COLO668 (cell line): Measurements from ENCODE around the gene GMPR2.
"Not testable (repeated sequence)": the region's sequence is repeated elsewhere in the genome, so short reads cannot be mapped to it uniquely, and the experiment has no call there.

ENCODE experiments used
- DNase-seq: peaks from one replicate; lab custom pipeline; 2025; ENCODE audit not compliant: unreplicated experiment; lab: John Stamatoyannopoulos, UW

GMPR2 gene

DNA sequence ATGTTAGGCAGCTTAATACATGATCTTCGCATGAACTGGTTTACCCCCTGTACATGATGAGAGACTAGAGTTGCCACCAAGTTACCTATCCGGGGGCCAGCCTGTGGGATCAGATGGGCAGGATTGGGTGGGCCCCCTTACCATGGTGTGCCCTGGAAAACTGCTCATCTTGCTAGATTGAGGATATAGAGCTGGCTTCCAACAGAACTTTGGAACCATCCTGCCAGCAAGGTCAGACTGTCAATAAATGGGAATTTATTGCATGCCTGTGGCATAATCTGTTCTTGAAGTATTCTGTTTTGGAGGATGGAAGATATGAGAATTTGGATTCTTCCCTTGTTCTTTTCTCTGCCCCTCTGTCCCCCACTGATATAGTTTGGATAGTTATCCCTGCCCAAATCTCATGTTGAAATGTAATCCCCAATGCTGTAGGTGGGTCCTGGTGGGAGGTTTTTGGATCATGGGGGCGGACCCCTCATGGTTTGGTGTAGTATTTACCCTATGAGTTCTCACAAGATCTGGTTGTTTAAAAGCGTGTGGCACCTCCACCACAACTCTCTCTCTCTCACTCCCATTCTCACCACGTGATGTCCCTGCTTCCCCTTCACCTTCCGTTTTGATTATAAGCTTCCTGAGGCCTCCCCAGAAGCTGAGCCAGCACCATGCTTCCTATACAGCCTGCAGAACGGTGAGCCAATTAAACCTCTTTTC, 33.8 kb upstream of the GMPR2 start:
- DNase-seq: no peak

DNA sequence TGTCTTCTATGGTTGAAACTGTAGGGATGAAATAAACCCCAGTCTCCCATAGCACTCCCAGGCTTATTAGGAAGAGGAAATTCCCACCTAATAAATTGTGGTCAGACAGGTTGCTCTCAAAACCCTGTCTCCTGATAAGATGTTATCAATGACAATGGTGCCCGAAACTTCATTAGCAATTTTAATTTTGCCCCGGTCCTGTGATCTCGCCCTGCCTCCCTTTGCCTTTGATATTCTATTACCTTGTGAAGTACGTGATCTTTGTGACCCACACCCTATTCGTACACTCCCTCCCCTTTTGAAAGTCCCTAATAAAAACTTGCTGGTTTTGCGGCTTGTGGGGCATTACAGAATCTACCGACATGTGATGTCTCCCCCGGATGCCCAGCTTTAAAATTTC, 30.2 kb upstream of the GMPR2 start:
- DNase-seq: not testable (repeated sequence)

DNA sequence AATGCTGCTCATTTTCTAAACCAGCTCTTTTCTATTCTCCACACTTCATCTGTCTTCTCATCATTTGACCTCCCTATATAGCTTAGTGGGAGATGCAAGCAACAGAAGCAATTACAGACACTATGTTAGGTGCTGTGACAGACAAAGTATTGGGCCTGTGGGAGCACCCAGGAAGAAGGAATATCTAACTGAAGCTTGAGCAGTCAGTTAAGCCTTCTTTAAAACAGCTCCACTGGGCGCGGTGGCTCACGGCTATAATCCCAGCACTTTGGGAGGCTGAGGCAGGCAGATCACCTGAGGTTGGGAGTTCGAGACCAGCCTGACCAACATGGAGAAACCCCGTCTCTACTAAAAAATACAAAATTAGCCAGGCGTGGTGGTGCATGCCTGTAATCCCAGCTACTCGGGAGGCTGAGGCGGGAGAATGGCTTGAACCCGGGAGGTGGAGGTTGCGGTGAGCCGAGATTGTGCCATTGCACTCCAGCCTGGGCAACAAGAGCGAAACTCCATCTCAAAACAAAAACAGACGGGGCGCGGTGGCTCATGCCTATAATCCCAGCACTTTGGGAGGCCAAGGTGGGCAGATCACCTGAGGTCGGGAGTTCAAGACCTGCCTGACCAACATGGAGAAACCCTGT, 29.4 kb upstream of the GMPR2 start:
- DNase-seq: not testable (repeated sequence)

DNA sequence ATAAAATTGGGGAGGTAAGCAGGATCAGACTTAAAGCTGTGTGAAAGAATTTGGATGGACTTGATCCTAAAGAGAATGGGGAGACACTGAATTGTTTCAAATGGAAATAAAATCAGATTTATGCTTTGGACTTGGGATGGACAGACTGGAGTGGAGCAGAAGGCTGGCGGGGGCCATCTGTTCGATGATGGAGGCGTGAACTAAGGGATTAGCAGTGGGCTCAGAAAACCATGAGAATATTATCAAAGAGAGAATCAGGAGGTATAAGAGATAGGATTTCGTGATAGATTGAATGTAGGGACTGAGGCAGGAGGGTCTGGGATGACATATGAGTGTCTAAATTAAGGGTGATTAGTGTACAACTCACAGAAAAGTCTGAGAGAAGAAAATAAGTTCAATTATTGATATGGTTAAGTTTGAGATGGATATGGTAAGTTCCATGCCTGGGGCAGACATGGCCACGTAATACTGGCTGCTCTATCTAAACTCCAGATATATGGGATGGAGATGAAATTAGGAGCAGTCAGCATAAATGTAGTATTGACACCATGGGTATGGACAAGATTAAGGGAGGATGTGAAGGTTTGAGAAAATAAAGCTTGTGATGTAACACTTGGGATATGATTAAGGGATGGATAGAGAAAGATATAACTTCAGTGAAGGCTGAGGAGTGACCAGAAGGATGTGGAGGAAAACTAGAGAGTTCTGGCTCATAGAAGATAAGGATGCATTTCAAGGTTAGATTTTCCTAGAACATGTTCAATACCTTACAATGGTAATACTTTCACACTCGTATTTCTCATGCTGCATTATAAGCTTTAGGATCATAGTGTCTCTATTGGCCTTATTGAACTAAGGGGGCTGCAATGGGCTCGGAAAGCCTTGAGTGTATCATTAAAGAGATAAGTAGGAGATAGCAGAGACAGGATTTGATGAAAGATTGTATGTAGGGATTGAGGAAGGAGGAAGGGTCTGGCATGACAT, 28.3 kb upstream of the GMPR2 start:
- DNase-seq: no peak

DNA sequence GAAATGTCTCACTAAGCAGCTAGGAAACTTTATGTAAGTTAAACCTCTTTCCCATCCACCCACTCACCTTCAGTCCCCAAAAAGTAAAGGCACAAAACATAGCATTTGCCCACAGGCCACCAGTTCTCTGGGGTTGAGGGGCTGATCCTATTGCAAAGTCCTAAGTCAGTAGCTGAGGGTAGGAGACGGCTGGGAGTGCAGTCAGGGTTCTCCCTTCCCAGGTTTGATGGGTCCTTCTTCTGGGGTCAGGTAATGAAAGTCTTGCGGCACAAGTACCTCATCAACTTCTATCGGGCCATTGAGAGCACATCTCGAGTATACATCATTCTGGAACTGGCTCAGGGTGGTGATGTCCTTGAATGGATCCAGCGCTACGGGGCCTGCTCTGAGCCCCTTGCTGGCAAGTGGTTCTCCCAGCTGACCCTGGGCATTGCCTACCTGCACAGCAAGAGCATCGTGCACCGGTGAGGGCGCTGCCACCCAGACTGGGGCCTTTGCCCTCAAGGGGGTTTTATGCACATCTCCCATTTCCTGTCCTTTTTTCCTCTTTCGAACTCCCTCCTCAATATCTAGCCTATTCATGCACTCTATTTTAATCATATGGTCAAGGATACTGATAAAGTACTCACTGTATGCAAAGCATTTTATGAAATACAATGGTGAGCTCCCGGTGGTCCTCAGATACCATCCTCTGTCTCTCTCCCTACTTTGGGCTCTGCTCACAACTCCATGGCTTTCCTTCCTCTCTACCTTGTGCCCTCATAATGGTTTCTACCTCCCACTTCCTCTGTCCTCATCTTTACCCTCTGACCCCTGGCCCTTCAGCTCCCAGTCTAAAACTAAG, 26.2 kb upstream of the GMPR2 start:
- no peak for DNase-seq

DNA sequence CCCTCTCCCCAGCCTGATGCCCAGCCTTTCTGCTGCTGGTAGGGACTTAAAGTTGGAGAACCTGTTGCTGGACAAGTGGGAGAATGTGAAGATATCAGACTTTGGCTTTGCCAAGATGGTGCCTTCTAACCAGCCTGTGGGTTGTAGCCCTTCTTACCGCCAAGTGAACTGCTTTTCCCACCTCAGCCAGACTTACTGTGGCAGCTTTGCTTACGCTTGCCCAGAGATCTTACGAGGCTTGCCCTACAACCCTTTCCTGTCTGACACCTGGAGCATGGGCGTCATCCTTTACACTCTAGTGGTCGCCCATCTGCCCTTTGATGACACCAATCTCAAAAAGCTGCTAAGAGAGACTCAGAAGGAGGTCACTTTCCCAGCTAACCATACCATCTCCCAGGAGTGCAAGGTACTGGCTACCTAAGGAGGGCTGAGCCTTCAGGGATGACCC, 25.6 kb upstream of the GMPR2 start:
- DNase-seq: no peak

DNA sequence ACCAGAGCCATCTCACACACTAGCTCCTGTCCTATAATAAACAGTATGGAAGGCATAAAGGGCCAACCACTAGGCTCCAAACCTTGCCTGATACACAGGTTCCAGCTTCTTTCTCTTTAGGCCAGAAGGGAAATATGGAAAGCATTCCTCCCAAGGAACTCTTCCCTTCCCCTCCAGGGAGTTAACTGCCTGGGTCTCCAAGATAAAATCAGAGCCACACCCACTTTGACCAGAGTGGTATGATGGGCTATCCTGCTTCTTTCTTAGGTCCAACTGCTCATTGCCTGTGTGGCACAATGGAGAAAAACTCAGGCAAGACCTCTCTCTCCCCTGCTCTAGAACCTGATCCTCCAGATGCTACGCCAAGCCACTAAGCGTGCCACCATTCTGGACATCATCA, 25.1 kb upstream of the GMPR2 start:
- no peak for DNase-seq

DNA sequence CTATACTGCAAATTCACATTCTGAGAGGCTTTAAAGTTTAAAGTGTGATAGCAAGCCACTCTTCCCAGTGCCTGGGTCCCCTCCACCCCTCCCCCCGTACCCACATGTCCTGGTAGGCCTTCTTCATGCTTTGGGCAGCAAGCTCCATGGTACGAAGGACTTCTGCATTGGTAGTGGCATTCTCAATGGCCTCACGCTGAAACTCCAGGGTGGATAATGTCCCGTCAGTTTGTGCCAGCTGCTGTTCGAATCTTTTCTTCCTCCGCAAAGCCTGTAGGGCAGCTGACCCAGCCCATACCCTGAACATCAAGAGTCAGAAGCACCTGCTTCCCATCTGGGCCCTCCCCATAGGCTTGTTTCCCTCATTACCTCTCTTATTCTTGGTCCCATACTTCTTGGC, 21.4 kb upstream of the GMPR2 start:
- DNase-seq: no peak

DNA sequence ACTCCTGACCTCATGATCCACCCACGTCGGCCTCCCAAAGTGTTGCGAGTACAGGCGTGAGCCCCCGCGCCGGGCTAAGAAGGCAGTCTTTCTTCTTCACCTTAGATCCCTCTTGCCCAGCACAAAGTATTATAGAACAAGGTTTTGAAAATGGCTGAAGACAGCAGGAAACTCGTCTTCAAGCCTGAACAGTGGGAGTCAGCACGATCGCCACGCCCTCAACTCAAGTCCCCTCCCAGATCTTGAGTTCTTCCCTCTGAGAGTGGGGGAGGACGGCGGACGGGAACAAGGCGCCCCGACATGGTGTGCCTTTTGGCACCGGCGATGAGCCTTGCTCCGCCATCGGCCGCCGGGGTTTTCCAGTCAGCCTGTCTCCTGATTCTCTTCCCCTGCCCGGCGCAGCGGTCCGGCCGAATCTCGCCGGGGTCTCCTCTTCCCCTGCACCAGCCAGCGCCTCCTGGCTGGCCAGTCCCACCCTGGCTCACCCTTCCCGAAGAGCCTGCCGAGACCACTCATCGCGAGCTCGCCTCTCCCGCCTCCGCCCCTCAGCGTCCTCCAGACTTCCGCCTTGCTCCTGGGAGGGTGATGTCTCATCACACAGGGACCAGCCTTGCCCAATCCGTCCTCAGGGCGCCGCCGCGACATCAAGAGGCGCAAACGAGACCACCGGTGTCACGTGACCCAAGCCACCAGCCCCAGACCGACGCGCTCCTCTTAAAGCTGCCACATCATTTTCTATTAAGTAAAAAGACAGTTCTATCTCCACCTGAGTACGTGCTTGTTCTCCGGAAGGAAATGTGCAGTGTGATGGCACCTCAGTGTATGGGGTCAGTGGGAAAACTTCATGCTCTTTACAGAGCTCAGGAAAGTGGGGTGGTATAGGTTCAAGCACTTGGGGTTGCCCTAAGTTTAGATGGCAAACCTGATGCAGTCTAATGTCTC, 19.5 kb upstream of the GMPR2 start, which contains the start of gene CHMP4A:
Gene CHMP4A, minus strand, starts transcription at position 565 of the 942 bp plus-strand sequence. Its CDS starts 49 bp downstream, at position 516.
- DNase-seq: peak; percentile 98

DNA sequence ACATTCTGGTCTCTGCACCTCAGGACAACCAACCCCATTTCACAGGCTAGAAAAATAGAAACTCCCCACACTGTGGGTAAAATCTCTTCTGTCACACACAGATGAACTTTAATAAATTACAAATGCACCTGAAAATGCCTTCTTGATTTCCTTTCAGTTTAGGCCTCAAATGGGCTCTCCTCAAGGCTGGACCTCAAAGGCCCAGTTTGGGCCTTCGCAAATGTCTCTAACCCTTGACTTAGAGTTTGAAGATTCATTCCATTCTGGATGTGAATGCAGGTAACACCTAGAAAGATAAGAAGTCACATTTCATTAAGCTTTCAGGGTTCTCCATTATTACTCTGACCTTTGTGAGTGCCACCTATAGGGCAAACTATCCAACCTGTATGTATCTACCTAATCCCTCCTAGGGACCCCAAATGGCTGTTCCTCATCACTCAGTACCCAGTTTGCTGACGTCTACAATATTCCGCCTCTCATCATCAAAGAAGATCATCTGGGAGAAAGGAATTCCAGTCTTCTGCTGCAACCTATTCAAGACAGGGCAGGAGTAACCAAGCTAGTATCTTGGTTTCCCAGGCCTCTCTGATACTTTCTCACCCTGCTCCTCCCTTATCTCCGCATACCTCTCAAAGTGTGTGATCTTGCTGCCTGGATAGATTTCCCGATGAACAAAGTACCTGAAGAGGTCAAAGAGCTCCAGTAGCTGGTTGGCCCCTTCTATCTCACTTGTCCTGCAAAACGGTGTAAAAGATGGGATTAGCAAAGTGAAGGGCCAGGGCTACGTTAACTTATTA, 18.7 kb upstream of the GMPR2 start:
- DNase-seq: no peak

DNA sequence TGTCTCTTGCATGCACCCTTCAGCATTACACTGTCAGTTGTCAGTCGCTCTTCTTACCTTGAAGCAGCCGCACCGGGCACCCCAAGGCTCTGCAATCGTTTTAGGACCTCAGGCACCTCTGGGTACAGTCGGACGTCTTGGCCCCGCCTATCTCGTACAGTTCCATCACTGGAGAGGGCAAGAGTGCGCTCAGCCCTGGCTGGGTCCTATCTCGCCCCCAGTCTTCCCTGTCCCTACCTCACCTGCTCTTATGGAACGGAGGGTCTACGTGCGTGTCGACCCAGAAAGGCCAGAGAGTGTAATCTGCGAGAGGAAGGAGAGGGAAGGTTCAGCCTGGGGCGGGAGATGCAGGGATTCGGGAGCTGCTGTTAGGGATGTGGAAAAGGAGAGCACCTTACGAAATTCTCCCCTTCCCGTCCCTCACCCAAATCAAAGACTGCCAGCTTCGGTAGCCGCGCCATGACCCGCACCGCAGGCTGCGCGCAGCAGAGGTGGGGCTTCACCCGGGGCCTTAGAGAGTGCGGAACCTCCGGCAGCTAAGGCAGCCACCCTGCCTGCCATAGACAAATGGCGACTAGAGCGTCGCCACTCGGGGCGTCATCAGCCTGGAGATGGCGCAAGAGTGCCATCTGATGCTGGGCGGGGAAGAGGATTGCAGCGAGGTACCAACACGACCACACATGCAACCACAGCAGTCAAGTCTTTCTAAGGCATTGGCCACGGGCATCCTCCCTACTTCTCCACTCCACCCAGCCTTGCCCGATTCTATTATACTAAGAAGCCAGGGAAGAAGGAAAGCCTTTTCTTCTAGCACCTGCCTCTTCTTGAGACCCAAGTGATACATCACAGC, 17.0 kb upstream of the GMPR2 start, which contains the start of gene MDP1:
Gene MDP1, minus strand, starts transcription at position 572 of the 850 bp plus-strand sequence. Its CDS starts 111 bp downstream, at position 461.
- peak; percentile 92 for DNase-seq

DNA sequence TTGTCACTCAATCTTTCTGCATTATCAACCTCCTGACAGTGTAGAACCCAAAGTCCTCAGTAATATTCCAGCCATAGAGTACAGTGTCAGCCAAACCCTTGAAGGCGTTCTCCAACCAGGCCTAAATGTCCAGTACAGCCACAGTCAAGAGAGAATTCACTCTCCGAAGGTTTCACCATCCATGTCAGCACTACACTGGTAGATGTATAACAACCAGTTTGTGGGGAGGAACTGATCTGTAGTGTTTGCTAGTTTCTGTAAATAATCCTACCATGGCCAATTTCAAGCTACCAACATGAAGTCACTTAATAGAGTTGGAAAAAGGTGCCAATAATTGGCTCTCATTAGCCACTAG, 16.4 kb upstream of the GMPR2 start:
- no peak for DNase-seq

DNA sequence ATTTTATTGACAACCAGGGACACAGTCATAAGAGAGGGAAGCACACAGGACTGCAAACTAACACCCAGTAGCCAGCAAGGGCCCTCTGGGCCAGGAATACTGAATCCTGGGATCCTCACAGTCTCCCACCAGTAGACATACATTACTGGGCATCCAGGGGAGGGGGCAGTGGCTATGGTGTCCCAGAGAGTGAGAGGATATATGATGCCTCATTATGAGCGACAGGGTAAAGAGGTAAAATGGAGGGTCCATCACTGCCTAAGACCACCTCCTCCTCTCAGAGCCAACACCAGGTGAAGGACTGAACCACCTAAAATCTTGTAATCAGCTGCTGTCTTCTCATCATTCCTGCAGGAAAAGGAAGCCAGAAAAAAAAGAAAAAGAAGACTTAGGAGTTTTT, 15.9 kb upstream of the GMPR2 start:
- not testable (repeated sequence) for DNase-seq

DNA sequence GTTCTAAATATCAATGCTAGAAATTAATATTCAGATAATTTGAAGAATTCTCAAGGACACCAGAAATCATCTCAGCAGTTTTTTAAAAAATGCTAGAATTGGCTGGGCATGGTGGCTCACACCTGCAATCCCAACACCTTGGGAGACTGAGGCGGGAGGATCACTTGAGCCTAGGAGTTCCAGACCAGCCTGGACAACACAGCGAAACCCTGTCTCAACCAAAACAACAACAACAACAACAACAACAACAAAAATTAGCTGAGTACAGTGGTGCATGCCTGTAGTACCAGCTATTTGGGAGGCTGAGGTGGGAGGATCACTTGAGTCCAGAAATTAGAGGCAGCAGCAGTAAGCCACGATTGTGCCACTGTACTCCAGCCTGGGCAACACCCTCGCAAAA, 13.6 kb upstream of the GMPR2 start:
- no peak for DNase-seq

DNA sequence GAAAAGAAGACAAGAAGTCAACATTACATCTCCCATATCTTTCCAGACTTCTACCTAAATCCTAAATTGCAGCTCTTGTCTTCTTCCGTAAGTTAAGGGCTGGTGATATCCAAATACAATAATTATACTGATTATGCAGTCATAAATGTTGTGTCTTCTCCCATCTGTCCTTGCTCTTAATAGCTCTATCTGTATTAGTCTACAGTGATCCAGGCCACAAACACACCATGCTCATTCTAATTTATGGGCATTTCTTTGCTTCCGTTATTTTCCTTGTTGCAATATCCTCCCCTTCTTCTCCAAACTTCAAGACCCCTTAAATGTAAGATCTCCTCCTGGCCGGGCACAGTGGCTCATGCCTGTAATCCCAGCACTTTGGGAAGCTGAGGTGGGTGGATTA, 13.2 kb upstream of the GMPR2 start:
- no peak for DNase-seq

DNA sequence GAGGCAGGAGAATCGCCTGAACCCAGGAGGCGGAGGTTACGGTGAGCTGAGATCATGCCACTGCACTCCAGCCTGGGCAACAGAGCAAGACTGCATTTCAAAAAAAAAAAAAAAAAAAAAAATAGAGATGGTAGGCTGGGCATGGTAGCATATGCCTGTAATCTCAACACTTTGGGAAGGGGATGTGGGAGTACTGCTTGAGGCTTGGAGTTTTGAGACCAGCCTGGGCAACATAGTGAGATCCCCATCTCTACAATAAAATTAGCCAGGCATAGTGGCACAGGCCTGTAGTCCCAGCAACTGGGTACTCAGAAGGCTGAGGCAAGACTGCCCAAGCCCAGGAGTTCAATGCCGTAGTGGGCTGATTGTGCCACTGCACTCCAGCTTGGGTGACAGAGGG, 9.7 kb upstream of the GMPR2 start:
- DNase-seq: not testable (repeated sequence)

DNA sequence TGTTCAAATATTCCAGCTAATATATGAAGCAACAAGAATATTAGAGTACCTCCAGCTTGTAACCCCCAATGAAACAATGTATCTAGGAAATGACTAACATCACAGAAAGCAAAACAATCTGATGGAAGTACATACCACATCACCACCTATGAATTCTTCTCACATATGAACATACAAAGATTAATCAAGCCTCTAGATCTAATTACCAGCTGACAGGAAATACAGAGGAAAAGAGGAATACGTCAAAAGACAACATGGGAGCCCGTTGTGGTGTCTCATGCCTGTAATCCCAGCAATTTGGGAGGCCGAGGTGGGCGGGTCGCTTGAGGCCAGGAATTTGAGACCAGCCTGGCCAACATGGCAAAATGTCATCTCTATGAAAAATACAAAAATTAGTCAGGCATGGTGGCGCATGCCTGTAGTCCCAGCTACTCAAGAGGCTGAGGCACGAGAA, 8.1 kb upstream of the GMPR2 start:
- no peak for DNase-seq

DNA sequence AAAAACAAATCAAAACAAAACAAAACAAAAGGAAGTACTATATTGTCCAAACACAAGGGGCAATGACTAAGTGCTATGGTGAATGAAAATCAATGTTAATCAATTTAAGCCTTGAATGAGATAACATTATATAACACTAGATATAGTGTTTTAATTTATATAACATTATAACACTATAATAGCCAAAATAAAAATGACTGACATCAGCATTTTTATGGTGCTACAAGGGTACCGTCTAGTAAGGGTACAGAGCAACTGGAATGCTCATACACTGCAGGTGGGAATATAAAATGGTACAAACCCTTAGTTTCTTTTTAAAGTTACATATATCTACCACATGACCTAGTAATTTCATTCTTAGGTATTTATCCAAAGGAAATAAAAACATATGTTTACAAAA, 6.3 kb upstream of the GMPR2 start:
- no peak for DNase-seq
